SK-N-SH (cell line): ENCODE results near the gene DMRTB1. TPM values are rescaled to one million over a fixed set of nuclear protein-coding genes. Genes with fewer than 3 reads are reported as not detected.
"Not testable (repeated sequence)": the region's sequence is repeated elsewhere in the genome, so short reads cannot be mapped to it uniquely, and the experiment has no call there.

Experiments used
- CTCF ChIA-PET: fragments of 300-600, 350-600 bp; formaldehyde crosslinking; extraction: SDS; loops from one replicate; lab custom pipeline; 2021; lab: Yijun Ruan, JAX
- POLR2A ChIA-PET: fragments of 350-600 bp; sonication (Branson Sonifier 250); formaldehyde crosslinking; extraction: SDS; loops from one replicate; lab custom pipeline; 2020; ENCODE audit warnings: antibody characterized with exemption, inconsistent platforms; lab: Yijun Ruan, JAX
- DNase-seq: peaks from one replicate; pipeline ENCODE4 v3.0.0; 2012
- H2AFZ ChIP-seq: fragments of 200-600 bp; sonication (generic); 2 replicates; pipeline ENCODE4 v1.8.1; 2016; ENCODE audit warnings: antibody characterized with exemption, mild to moderate bottlenecking, low read depth
- H3F3A ChIP-seq: fragments of 200-600 bp; sonication (generic); replicated peaks from 2 replicates; pipeline ENCODE3; 2016; ENCODE audit warnings: antibody characterized with exemption, mild to moderate bottlenecking; ENCODE audit not compliant: insufficient read depth
- H3K27ac ChIP-seq, 2 experiments: fragments of 200-500 bp in 1 of 2; fragments of 200-600 bp in 1 of 2; sonication (Bioruptor generic) in 1 of 2; sonication (generic), shearing (Covaris generic) in 1 of 2; 2 replicates each; pipeline versions ENCODE4 v1.5.1 to v1.6.1; 2014 to 2016; ENCODE audit warnings: low read depth in 2 of 2, inconsistent platforms in 1 of 2, low read length in 1 of 2, mild to moderate bottlenecking in 1 of 2, mixed read lengths in 1 of 2
- H3K27me3 ChIP-seq: fragments of 200-600 bp; sonication (generic), shearing (Covaris generic); 2 replicates; pipeline ENCODE4 v1.6.1; 2016; ENCODE audit warnings: mixed run types; ENCODE audit not compliant: insufficient read depth
- H3K36me3 ChIP-seq, 2 experiments: fragments of 200-500 bp in 1 of 2; fragments of 200-600 bp in 1 of 2; sonication (Bioruptor generic) in 1 of 2; sonication (generic) in 1 of 2; replicated peaks in 1 of 2; 2 replicates each; pipeline versions ENCODE3 to v1.5.1; 2014 to 2016; ENCODE audit warnings: low read length in 1 of 2, mild to moderate bottlenecking in 1 of 2; ENCODE audit not compliant: insufficient read depth in 2 of 2, control insufficient read depth in 1 of 2
- H3K4me1 ChIP-seq, 2 experiments: fragments of 200-500 bp in 1 of 2; fragments of 200-600 bp in 1 of 2; sonication (Bioruptor generic) in 1 of 2; sonication (generic), shearing (Covaris generic) in 1 of 2; 2 replicates each; pipeline versions ENCODE4 v1.5.1 to v1.6.1; 2014 to 2016; ENCODE audit warnings: low read depth in 1 of 2, low read length in 1 of 2, mixed run types in 1 of 2; ENCODE audit not compliant: insufficient read depth in 2 of 2, control insufficient read depth in 1 of 2
- H3K4me2 ChIP-seq: fragments of 200-600 bp; sonication (generic), shearing (Covaris generic); 2 replicates; pipeline ENCODE4 v1.6.1; 2017; ENCODE audit warnings: mixed run types
- H3K4me3 ChIP-seq, 2 experiments: fragments of 200-500 bp in 1 of 2; fragments of 200-600 bp in 1 of 2; sonication (Bioruptor generic) in 1 of 2; sonication (generic), shearing (Covaris generic) in 1 of 2; 2 replicates each; pipeline versions ENCODE4 v1.5.1 to v1.8.1; 2014 to 2016; ENCODE audit warnings: low read depth in 2 of 2, inconsistent platforms in 1 of 2, low read length in 1 of 2, mild to moderate bottlenecking in 1 of 2, mixed read lengths in 1 of 2, moderate library complexity in 1 of 2
- H3K79me2 ChIP-seq: fragments of 200-600 bp; sonication (generic); 2 replicates; pipeline ENCODE4 v1.8.1; 2017; ENCODE audit warnings: mild to moderate bottlenecking; ENCODE audit not compliant: insufficient read depth
- H3K9ac ChIP-seq: fragments of 200-600 bp; sonication (generic); 2 replicates; pipeline ENCODE4 v1.6.1; 2017; ENCODE audit warnings: mixed run types
- H3K9me2 ChIP-seq: fragments of 200-600 bp; sonication (generic); 2 replicates; pipeline ENCODE4 v1.6.1; 2017; ENCODE audit warnings: mixed run types
- H3K9me3 ChIP-seq: fragments of 200-600 bp; sonication (generic); 2 replicates; pipeline ENCODE4 v1.6.1; 2017; ENCODE audit warnings: mixed run types, mild to moderate bottlenecking, moderate library complexity
- H4K20me1 ChIP-seq: fragments of 200-600 bp; sonication (generic); 2 replicates; pipeline ENCODE4 v1.6.1; 2017; ENCODE audit warnings: mild to moderate bottlenecking, mixed run types; ENCODE audit not compliant: insufficient read depth
- EP300 ChIP-seq, 2 experiments: IDR thresholded peaks; 2 replicates each; pipeline versions ENCODE4 v1.4.0 to v1.6.1; 2012; ENCODE audit warnings: borderline replicate concordance in 1 of 2, low read depth in 1 of 2, low read length in 1 of 2
- FOSL2 ChIP-seq: IDR thresholded peaks from 2 replicates; pipeline ENCODE4 v1.4.0; 2012; ENCODE audit warnings: low read depth, mild to moderate bottlenecking, moderate library complexity, borderline replicate concordance
- FOXM1 ChIP-seq: IDR thresholded peaks from 2 replicates; pipeline ENCODE4 v1.4.0; 2012; ENCODE audit warnings: low read depth, mild to moderate bottlenecking
- IRF3 ChIP-seq: fragments of 150-350 bp; IDR thresholded peaks from 2 replicates; pipeline ENCODE4 v1.6.1; 2016; ENCODE audit warnings: mild to moderate bottlenecking, low read depth, low read length
- MXI1 ChIP-seq: IDR thresholded peaks from 2 replicates; pipeline ENCODE4 v1.6.1; 2012; ENCODE audit warnings: mild to moderate bottlenecking, low read depth, low read length, improper control_type of control experiment
- PBX3 ChIP-seq: IDR thresholded peaks from 2 replicates; pipeline ENCODE4; 2012
- RFX5 ChIP-seq: IDR thresholded peaks from 2 replicates; pipeline ENCODE4 v1.6.1; 2012; ENCODE audit warnings: mild to moderate bottlenecking, improper control_type of control experiment, low read length
- RXRA ChIP-seq: IDR thresholded peaks from 2 replicates; pipeline ENCODE4 v1.4.0; 2012; ENCODE audit warnings: low read depth, mild to moderate bottlenecking, borderline replicate concordance
- SIN3A ChIP-seq: IDR thresholded peaks from 2 replicates; pipeline ENCODE4 v1.6.1; 2012; ENCODE audit warnings: low read depth, mild to moderate bottlenecking, low read length, moderate library complexity, borderline replicate concordance
- SMC3 ChIP-seq: IDR thresholded peaks from 2 replicates; pipeline ENCODE4 v1.6.1; 2012; ENCODE audit warnings: low read depth, low read length, improper control_type of control experiment
- TAF1 ChIP-seq: IDR thresholded peaks from 2 replicates; pipeline ENCODE4 v1.6.1; 2012; ENCODE audit warnings: low read depth, mild to moderate bottlenecking, low read length, moderate library complexity, borderline replicate concordance
- WGBS: methylation state at CpG from one replicate; pipeline ENCODE4 v1.1.6; 2017; ENCODE audit warnings: low lambda C conversion rate; 5-methylcytosine and 5-hydroxymethylcytosine counted together
- polyA plus RNA-seq, 3 experiments: library from polyadenylated mRNA; depleted of rRNA; stranded (reverse); fragments of >200 nt; gene quantifications; 2 replicates each; pipeline ENCODE4 v1.2.3, GENCODE V29; 2012
- TF ChIP-seq, protein P1 (sequence below): fragments of 200-600 bp; sonication (generic); IDR thresholded peaks from 2 replicates; pipeline ENCODE4 v1.6.1; 2017; ENCODE audit warnings: antibody characterized with exemption, mild to moderate bottlenecking, moderate library complexity
- TF ChIP-seq, protein P2 (sequence below): IDR thresholded peaks from 2 replicates; pipeline ENCODE4 v1.4.0; 2012; ENCODE audit warnings: low read depth, borderline replicate concordance

Gene DMRTB1
- polyA plus RNA-seq, 1 of the 3 experiments (the other 2 are of a cell fraction), result not detected

GRCh38 chr1:53432611-53433010, 26.6 kb upstream of the DMRTB1 start:
- no peak for DNase-seq
- Histone ChIP-seq H3K79me2 (no peaks in the 10 kb centered on the region), H3K4me3 (no peak overlapping the region), H3K27ac (no peak overlapping the region), H4K20me1 (no peaks in the 10 kb centered on the region), H3K4me1 (no peaks in the 10 kb centered on the region; a peak in 2 of 4 replicates)
- TF ChIP-seq, protein P1, sequence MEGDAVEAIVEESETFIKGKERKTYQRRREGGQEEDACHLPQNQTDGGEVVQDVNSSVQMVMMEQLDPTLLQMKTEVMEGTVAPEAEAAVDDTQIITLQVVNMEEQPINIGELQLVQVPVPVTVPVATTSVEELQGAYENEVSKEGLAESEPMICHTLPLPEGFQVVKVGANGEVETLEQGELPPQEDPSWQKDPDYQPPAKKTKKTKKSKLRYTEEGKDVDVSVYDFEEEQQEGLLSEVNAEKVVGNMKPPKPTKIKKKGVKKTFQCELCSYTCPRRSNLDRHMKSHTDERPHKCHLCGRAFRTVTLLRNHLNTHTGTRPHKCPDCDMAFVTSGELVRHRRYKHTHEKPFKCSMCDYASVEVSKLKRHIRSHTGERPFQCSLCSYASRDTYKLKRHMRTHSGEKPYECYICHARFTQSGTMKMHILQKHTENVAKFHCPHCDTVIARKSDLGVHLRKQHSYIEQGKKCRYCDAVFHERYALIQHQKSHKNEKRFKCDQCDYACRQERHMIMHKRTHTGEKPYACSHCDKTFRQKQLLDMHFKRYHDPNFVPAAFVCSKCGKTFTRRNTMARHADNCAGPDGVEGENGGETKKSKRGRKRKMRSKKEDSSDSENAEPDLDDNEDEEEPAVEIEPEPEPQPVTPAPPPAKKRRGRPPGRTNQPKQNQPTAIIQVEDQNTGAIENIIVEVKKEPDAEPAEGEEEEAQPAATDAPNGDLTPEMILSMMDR, result no peak
- TF ChIP-seq MXI1 (no peak), SMC3 (no peak), IRF3 (no peak), RXRA (no peak), EP300 (IDR thresholded peaks at IDR 0.05; ENCODE audit: borderline replicate concordance in 1 of 2, low read depth in 1 of 2, low read length in 1 of 2) (no peak), TAF1 (no peak), FOXM1 (no peak), PBX3 (no peak), SIN3A (no peak), RFX5 (no peak), FOSL2 (no peak)
- TF ChIP-seq, protein P2, sequence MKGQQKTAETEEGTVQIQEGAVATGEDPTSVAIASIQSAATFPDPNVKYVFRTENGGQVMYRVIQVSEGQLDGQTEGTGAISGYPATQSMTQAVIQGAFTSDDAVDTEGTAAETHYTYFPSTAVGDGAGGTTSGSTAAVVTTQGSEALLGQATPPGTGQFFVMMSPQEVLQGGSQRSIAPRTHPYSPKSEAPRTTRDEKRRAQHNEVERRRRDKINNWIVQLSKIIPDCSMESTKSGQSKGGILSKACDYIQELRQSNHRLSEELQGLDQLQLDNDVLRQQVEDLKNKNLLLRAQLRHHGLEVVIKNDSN, result no peak
- TF ChIP-seq, all 33 proteins: peak for 0
- CTCF ChIA-PET, result interaction anchor here (1.0 to 1.2 kb wide), 2 partner anchors 12 to 19 kb away, joined by 3 read pairs; no protein-coding TSS in a partner anchor
- Histone ChIP-seq H3K9ac (no peak overlapping the region), H3K9me3 (no peaks in the 10 kb centered on the region), H3K4me2 (no peak overlapping the region), H3K9me2 (no peaks in the 10 kb centered on the region), H3K36me3 (no peaks in the 10 kb centered on the region), H3K27me3 (peaks cover 9% of the 10 kb centered on the region; the same call in 1 of the 2 replicates), H3F3A (no peaks in the 10 kb centered on the region), H2AFZ (no peak overlapping the region)
- WGBS, result 51% methylated on average over 3 of the region's 3 CpGs
- POLR2A ChIA-PET, result no interaction called here

DNA sequence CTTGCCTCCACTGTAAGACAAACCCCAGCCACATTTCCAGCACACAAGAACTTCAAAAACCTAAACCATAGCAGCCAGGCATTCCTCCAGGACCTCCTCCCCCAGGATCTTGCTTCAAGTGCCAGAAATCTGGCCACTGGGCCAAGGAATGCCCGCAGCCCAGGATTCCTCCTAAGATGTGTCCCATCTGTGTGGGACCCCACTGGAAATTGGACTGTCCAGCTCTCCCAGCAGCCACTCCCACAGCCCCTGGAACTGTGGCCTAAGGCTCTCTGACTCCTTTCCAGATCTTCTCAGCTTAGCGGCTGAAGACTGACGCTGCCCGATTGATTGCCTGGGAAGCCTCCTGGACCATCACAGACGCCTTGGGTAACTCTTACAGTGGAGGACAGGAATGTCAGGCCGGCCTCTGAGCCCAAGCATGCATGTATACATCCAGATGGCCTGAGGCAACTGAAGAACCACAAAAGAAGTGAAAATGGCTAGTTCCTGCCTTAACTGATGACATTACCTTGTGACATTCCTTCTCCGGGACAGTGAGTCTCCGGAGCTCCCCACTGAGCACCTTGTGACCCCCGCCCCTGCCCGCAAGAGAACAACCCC, 24.7 kb upstream of the DMRTB1 start:
- H3F3A ChIP-seq, H3K9me2 ChIP-seq, POLR2A ChIA-PET, H3K36me3 ChIP-seq, H3K9ac ChIP-seq, H3K4me2 ChIP-seq, H3K79me2 ChIP-seq, H4K20me1 ChIP-seq, H2AFZ ChIP-seq, DNase-seq, H3K27ac ChIP-seq, H3K4me1 ChIP-seq, H3K4me3 ChIP-seq, H3K27me3 ChIP-seq, H3K9me3 ChIP-seq: not testable (repeated sequence)
- 85% methylated on average over 7 of the region's 10 CpGs for WGBS
- CTCF ChIA-PET, result interaction anchor here (0.7 to 2.1 kb wide), 3 partner anchors 10 to 226 kb away, joined by 3 to 7 read pairs (median 3); no protein-coding TSS in a partner anchor
